HCT116 (cell line): ENCODE measurements around the gene NEDD4.

ENCODE experiments used
- EZH2 ChIP-seq: fragments of 200-600 bp; sonication (generic); IDR thresholded peaks from 2 replicates; pipeline ENCODE4 v1.6.1; 2017; ENCODE audit warnings: antibody characterized with exemption, mixed run types
- EZH2phosphoT487 ChIP-seq: fragments of 200-600 bp; IDR thresholded peaks from 2 replicates; pipeline ENCODE4 v1.6.1; 2018; ENCODE audit warnings: antibody characterized with exemption, borderline replicate concordance
- JUND ChIP-seq: IDR thresholded peaks from 2 replicates; pipeline ENCODE4 v1.6.1; 2012
- MAX ChIP-seq: IDR thresholded peaks from 2 replicates; pipeline ENCODE4 v1.6.1; 2012
- POLR2A ChIP-seq: IDR thresholded peaks from 2 replicates; pipeline ENCODE4 v1.7.0; 2011; ENCODE audit warnings: borderline replicate concordance; ENCODE audit not compliant: insufficient read depth, insufficient read length; ENCODE audit errors: extremely low read depth
- POLR2AphosphoS5 ChIP-seq: IDR thresholded peaks from 2 replicates; pipeline ENCODE4 v1.6.1; 2011; ENCODE audit warnings: mild to moderate bottlenecking, low read depth, low read length, moderate library complexity
- SIN3A ChIP-seq: IDR thresholded peaks from 2 replicates; pipeline ENCODE4 v1.6.1; 2012; ENCODE audit warnings: low read depth
- SP1 ChIP-seq: IDR thresholded peaks from 2 replicates; pipeline ENCODE4 v1.6.1; 2012; ENCODE audit warnings: low read depth
- TF ChIP-seq, protein P1 (sequence below), 3 experiments: fragments of 200-600 bp in 1 of 3; sonication (generic) in 1 of 3; IDR thresholded peaks in 2 of 3; conservative IDR thresholded peaks in 1 of 3; 2 replicates each; pipeline ENCODE4 v1.5.1; 2012 to 2017; ENCODE audit warnings: low read depth in 2 of 3, low read length in 2 of 3, antibody characterized with exemption in 1 of 3, borderline replicate concordance in 1 of 3, control low read depth in 1 of 3, mild to moderate bottlenecking in 1 of 3, mixed read lengths in 1 of 3, mixed run types in 1 of 3, moderate library complexity in 1 of 3; ENCODE audit not compliant: insufficient read depth in 1 of 3

GRCh38 chr15:55869660-55870059 lies 123.8 kb downstream of the NEDD4 start:
- TF ChIP-seq, protein P1, sequence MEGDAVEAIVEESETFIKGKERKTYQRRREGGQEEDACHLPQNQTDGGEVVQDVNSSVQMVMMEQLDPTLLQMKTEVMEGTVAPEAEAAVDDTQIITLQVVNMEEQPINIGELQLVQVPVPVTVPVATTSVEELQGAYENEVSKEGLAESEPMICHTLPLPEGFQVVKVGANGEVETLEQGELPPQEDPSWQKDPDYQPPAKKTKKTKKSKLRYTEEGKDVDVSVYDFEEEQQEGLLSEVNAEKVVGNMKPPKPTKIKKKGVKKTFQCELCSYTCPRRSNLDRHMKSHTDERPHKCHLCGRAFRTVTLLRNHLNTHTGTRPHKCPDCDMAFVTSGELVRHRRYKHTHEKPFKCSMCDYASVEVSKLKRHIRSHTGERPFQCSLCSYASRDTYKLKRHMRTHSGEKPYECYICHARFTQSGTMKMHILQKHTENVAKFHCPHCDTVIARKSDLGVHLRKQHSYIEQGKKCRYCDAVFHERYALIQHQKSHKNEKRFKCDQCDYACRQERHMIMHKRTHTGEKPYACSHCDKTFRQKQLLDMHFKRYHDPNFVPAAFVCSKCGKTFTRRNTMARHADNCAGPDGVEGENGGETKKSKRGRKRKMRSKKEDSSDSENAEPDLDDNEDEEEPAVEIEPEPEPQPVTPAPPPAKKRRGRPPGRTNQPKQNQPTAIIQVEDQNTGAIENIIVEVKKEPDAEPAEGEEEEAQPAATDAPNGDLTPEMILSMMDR (IDR thresholded peaks at IDR 0.05 in 2 of 3, conservative IDR thresholded peaks at IDR 0.05 in 1 of 3; ENCODE audit: borderline replicate concordance in 1 of 3, insufficient read depth in 1 of 3, low read depth in 2 of 3, low read length in 2 of 3), result no peak
- TF ChIP-seq SP1 (no peak), MAX (no peak), JUND (no peak), EZH2phosphoT487 (no peak), POLR2A (no peak), POLR2AphosphoS5 (no peak), SIN3A (no peak), EZH2 (no peak)
